ENCODE measurements around the gene EIPR1.
A peak's percentile ranks its signal among the peaks of the same experiment; 100 is the strongest.
"Not testable (repeated sequence)": the region's sequence is repeated elsewhere in the genome, so short reads cannot be mapped to it uniquely, and the experiment has no call there.

The EIPR1 gene

GRCh38 chr2:3199627-3200345 lies 177.8 kb downstream of the EIPR1 start:
- no peaks in the 10 kb centered on the region for H3K27me3 ChIP-seq (replicated peaks in 2 of 5; ENCODE audit: control insufficient read depth in 4 of 5, insufficient read depth in 5 of 5, low read length in 4 of 5)
- peaks cover 2 to 13% (median 9%) of the 10 kb centered on the region in 4 experiments for H3K36me3 ChIP-seq (ENCODE audit: control insufficient read depth in 4 of 4, insufficient read depth in 4 of 4, low read length in 3 of 4)
- 93% methylated on average over 8 of the region's 12 CpGs for WGBS (ENCODE audit: insufficient coverage)
- CTCF ChIA-PET, result no interaction called here
- no peak overlapping the region for H3K27ac ChIP-seq (ENCODE audit: insufficient read depth in 1 of 2, low read depth in 1 of 2, low read length in 2 of 2, poor library complexity in 1 of 2, severe bottlenecking in 2 of 2)
- peaks cover 0 to 12% (median 3%) of the 10 kb centered on the region in 4 experiments for H3K4me1 ChIP-seq (ENCODE audit: control extremely low read depth in 1 of 4, control insufficient read depth in 4 of 4, insufficient read depth in 4 of 4, low read length in 3 of 4)
- no peak for DNase-seq
- no peak overlapping the region for H3K4me3 ChIP-seq (ENCODE audit: control insufficient read depth in 1 of 7, extremely low read depth in 1 of 7, insufficient read depth in 4 of 7, low read depth in 2 of 7, low read length in 6 of 7)
- POLR2A ChIA-PET, result no interaction called here
- H3K9me3 ChIP-seq (ENCODE audit: control extremely low read depth in 1 of 5, control insufficient read depth in 4 of 5, insufficient read depth in 2 of 5, low read depth in 1 of 5, low read length in 4 of 5), result no peaks in the 10 kb centered on the region

- Histone ChIP-seq H3K4me1 (ENCODE audit: control extremely low read depth in 1 of 4, control insufficient read depth in 4 of 4, insufficient read depth in 4 of 4, low read length in 3 of 4) (peaks cover 0 to 12% (median 3%) of the 10 kb centered on the region in 4 experiments), H3K36me3 (ENCODE audit: control insufficient read depth in 4 of 4, insufficient read depth in 4 of 4, low read length in 3 of 4) (peaks cover 2 to 22% (median 14%) of the 10 kb centered on the region in 4 experiments)
- CTCF ChIA-PET; H3K9me3 ChIP-seq (ENCODE audit: control extremely low read depth in 1 of 5, control insufficient read depth in 4 of 5, insufficient read depth in 2 of 5, low read depth in 1 of 5, low read length in 4 of 5); DNase-seq; POLR2A ChIA-PET; H3K27ac ChIP-seq (ENCODE audit: insufficient read depth in 1 of 2, low read depth in 1 of 2, low read length in 2 of 2, poor library complexity in 1 of 2, severe bottlenecking in 2 of 2); H3K4me3 ChIP-seq (ENCODE audit: control insufficient read depth in 1 of 7, extremely low read depth in 1 of 7, insufficient read depth in 4 of 7, low read depth in 2 of 7, low read length in 6 of 7); H3K27me3 ChIP-seq (replicated peaks in 2 of 5; ENCODE audit: control insufficient read depth in 4 of 5, insufficient read depth in 5 of 5, low read length in 4 of 5): not testable (repeated sequence)
- 80% methylated on average over 5 of the region's 10 CpGs for WGBS (ENCODE audit: insufficient coverage)
Measured at GRCh38 chr2:3198671-3199192, 178.9 kb downstream of the EIPR1 start.

- H3K4me1 ChIP-seq (ENCODE audit: control extremely low read depth in 1 of 4, control insufficient read depth in 4 of 4, insufficient read depth in 4 of 4, low read length in 3 of 4), result peaks cover 0 to 12% (median 3%) of the 10 kb centered on the region in 4 experiments
- peaks cover 2 to 27% (median 19%) of the 10 kb centered on the region in 4 experiments for H3K36me3 ChIP-seq (ENCODE audit: control insufficient read depth in 4 of 4, insufficient read depth in 4 of 4, low read length in 3 of 4)
- no peak overlapping the region for H3K4me3 ChIP-seq (ENCODE audit: control insufficient read depth in 1 of 7, extremely low read depth in 1 of 7, insufficient read depth in 4 of 7, low read depth in 2 of 7, low read length in 6 of 7)
- CTCF ChIA-PET, result no interaction called here
- 96% methylated on average over 10 of the region's 11 CpGs for WGBS (ENCODE audit: insufficient coverage)
- no peaks in the 10 kb centered on the region for H3K27me3 ChIP-seq (replicated peaks in 2 of 5; ENCODE audit: control insufficient read depth in 4 of 5, insufficient read depth in 5 of 5, low read length in 4 of 5)
- H3K9me3 ChIP-seq (ENCODE audit: control extremely low read depth in 1 of 5, control insufficient read depth in 4 of 5, insufficient read depth in 2 of 5, low read depth in 1 of 5, low read length in 4 of 5), result no peaks in the 10 kb centered on the region
- POLR2A ChIA-PET, result no interaction called here
- no peak for DNase-seq
- H3K27ac ChIP-seq (ENCODE audit: insufficient read depth in 1 of 2, low read depth in 1 of 2, low read length in 2 of 2, poor library complexity in 1 of 2, severe bottlenecking in 2 of 2), result no peak overlapping the region
Measured at GRCh38 chr2:3198119-3198518, 179.5 kb downstream of the EIPR1 start.

- no peak for DNase-seq
- WGBS (ENCODE audit: insufficient coverage), result 79% methylated on average over 12 of the region's 12 CpGs
- H3K4me1 ChIP-seq (ENCODE audit: control extremely low read depth in 1 of 4, control insufficient read depth in 4 of 4, insufficient read depth in 4 of 4, low read length in 3 of 4), result peaks cover 0 to 12% (median 3%) of the 10 kb centered on the region in 4 experiments
- ChIA-PET CTCF (no interaction called here), POLR2A (no interaction called here)
- no peaks in the 10 kb centered on the region for H3K27me3 ChIP-seq (replicated peaks in 2 of 5; ENCODE audit: control insufficient read depth in 4 of 5, insufficient read depth in 5 of 5, low read length in 4 of 5)
- H3K27ac ChIP-seq (ENCODE audit: insufficient read depth in 1 of 2, low read depth in 1 of 2, low read length in 2 of 2, poor library complexity in 1 of 2, severe bottlenecking in 2 of 2), result no peak overlapping the region
- no peaks in the 10 kb centered on the region for H3K9me3 ChIP-seq (ENCODE audit: control extremely low read depth in 1 of 5, control insufficient read depth in 4 of 5, insufficient read depth in 2 of 5, low read depth in 1 of 5, low read length in 4 of 5)
- H3K4me3 ChIP-seq (ENCODE audit: control insufficient read depth in 1 of 7, extremely low read depth in 1 of 7, insufficient read depth in 4 of 7, low read depth in 2 of 7, low read length in 6 of 7), result no peak overlapping the region
- peaks cover 2 to 35% (median 23%) of the 10 kb centered on the region in 4 experiments for H3K36me3 ChIP-seq (ENCODE audit: control insufficient read depth in 4 of 4, insufficient read depth in 4 of 4, low read length in 3 of 4)
Measured at GRCh38 chr2:3197308-3197707, 180.3 kb downstream of the EIPR1 start.

GRCh38 chr2:3196716-3197115 lies 180.9 kb downstream of the EIPR1 start:
- ChIA-PET CTCF (no interaction called here), POLR2A (no interaction called here)
- Histone ChIP-seq H3K4me1 (ENCODE audit: control extremely low read depth in 1 of 4, control insufficient read depth in 4 of 4, insufficient read depth in 4 of 4, low read length in 3 of 4) (peaks cover 0 to 12% (median 3%) of the 10 kb centered on the region in 4 experiments), H3K36me3 (ENCODE audit: control insufficient read depth in 4 of 4, insufficient read depth in 4 of 4, low read length in 3 of 4) (peaks cover 2 to 41% (median 27%) of the 10 kb centered on the region in 4 experiments), H3K9me3 (ENCODE audit: control extremely low read depth in 1 of 5, control insufficient read depth in 4 of 5, insufficient read depth in 2 of 5, low read depth in 1 of 5, low read length in 4 of 5) (no peaks in the 10 kb centered on the region), H3K4me3 (ENCODE audit: control insufficient read depth in 1 of 7, extremely low read depth in 1 of 7, insufficient read depth in 4 of 7, low read depth in 2 of 7, low read length in 6 of 7) (no peak overlapping the region), H3K27ac (ENCODE audit: insufficient read depth in 1 of 2, low read depth in 1 of 2, low read length in 2 of 2, poor library complexity in 1 of 2, severe bottlenecking in 2 of 2) (no peak overlapping the region), H3K27me3 (replicated peaks in 2 of 5; ENCODE audit: control insufficient read depth in 4 of 5, insufficient read depth in 5 of 5, low read length in 4 of 5) (no peaks in the 10 kb centered on the region)
- 70% methylated on average over 2 of the region's 16 CpGs for WGBS (ENCODE audit: insufficient coverage)
- no peak for DNase-seq

- POLR2A ChIA-PET, result no interaction called here
- H3K27ac ChIP-seq (ENCODE audit: insufficient read depth in 1 of 2, low read depth in 1 of 2, low read length in 2 of 2, poor library complexity in 1 of 2, severe bottlenecking in 2 of 2), result no peak overlapping the region
- peak in 2 of 3 donors; percentile 27 to 47 for DNase-seq
- CTCF ChIA-PET, result no interaction called here
- peaks cover 2 to 47% (median 30%) of the 10 kb centered on the region in 4 experiments for H3K36me3 ChIP-seq (ENCODE audit: control insufficient read depth in 4 of 4, insufficient read depth in 4 of 4, low read length in 3 of 4)
- no peaks in the 10 kb centered on the region for H3K9me3 ChIP-seq (ENCODE audit: control extremely low read depth in 1 of 5, control insufficient read depth in 4 of 5, insufficient read depth in 2 of 5, low read depth in 1 of 5, low read length in 4 of 5)
- peaks cover 0 to 12% (median 3%) of the 10 kb centered on the region in 4 experiments for H3K4me1 ChIP-seq (ENCODE audit: control extremely low read depth in 1 of 4, control insufficient read depth in 4 of 4, insufficient read depth in 4 of 4, low read length in 3 of 4)
- 59% methylated on average over 13 of the region's 21 CpGs for WGBS (ENCODE audit: insufficient coverage)
- no peaks in the 10 kb centered on the region for H3K27me3 ChIP-seq (replicated peaks in 2 of 5; ENCODE audit: control insufficient read depth in 4 of 5, insufficient read depth in 5 of 5, low read length in 4 of 5)
- H3K4me3 ChIP-seq (ENCODE audit: control insufficient read depth in 1 of 7, extremely low read depth in 1 of 7, insufficient read depth in 4 of 7, low read depth in 2 of 7, low read length in 6 of 7), result no peak overlapping the region
Measured at GRCh38 chr2:3195641-3196476, 181.8 kb downstream of the EIPR1 start.

- WGBS (ENCODE audit: insufficient coverage), result 100% methylated on average over 5 of the region's 11 CpGs
- ChIA-PET CTCF (no interaction called here), POLR2A (no interaction called here)
- Histone ChIP-seq H3K4me1 (ENCODE audit: control extremely low read depth in 1 of 4, control insufficient read depth in 4 of 4, insufficient read depth in 4 of 4, low read length in 3 of 4) (peaks cover 0 to 12% (median 3%) of the 10 kb centered on the region in 4 experiments), H3K9me3 (ENCODE audit: control extremely low read depth in 1 of 5, control insufficient read depth in 4 of 5, insufficient read depth in 2 of 5, low read depth in 1 of 5, low read length in 4 of 5) (no peaks in the 10 kb centered on the region), H3K4me3 (ENCODE audit: control insufficient read depth in 1 of 7, extremely low read depth in 1 of 7, insufficient read depth in 4 of 7, low read depth in 2 of 7, low read length in 6 of 7) (no peak overlapping the region), H3K36me3 (ENCODE audit: control insufficient read depth in 4 of 4, insufficient read depth in 4 of 4, low read length in 3 of 4) (peaks cover 5 to 55% (median 35%) of the 10 kb centered on the region in 4 experiments), H3K27ac (ENCODE audit: insufficient read depth in 1 of 2, low read depth in 1 of 2, low read length in 2 of 2, poor library complexity in 1 of 2, severe bottlenecking in 2 of 2) (no peak overlapping the region), H3K27me3 (replicated peaks in 2 of 5; ENCODE audit: control insufficient read depth in 4 of 5, insufficient read depth in 5 of 5, low read length in 4 of 5) (no peaks in the 10 kb centered on the region)
- DNase-seq, result no peak
Measured at GRCh38 chr2:3194828-3195227, 182.8 kb downstream of the EIPR1 start.
